Left lobe of liver (tissue), 2 donors: ENCODE data around the gene NUP205. TPM values are rescaled to one million over a fixed set of nuclear protein-coding genes. Genes with fewer than 3 reads are reported as not detected.
"Not testable (repeated sequence)": the region's sequence is repeated elsewhere in the genome, so short reads cannot be mapped to it uniquely, and the experiment has no call there.

Experiments used
- ATAC-seq: fragments of 200-7000 bp; cut with Tn5 transposase; one replicate; pipeline ENCODE4 v1.9.1; 2020; ENCODE audit warnings: mild to moderate bottlenecking, moderate library complexity
- DNase-seq: peaks from one replicate; pipeline ENCODE4 v3.0.0-alpha.2; 2020; ENCODE audit warnings: low spot score
- total RNA-seq: library from RNA; stranded (reverse); gene quantifications from one replicate; pipeline ENCODE4 v1.2.1, GENCODE V29; 2021
- donor health status: DM: no; HTN: no; CAD: no; lungs with moderate emphysema.
- donor health status: DM: no; HTN: yes; CAD: no.

The NUP205 gene
- total RNA-seq, 1 donor from 2014 or later: 12.2 TPM

DNA sequence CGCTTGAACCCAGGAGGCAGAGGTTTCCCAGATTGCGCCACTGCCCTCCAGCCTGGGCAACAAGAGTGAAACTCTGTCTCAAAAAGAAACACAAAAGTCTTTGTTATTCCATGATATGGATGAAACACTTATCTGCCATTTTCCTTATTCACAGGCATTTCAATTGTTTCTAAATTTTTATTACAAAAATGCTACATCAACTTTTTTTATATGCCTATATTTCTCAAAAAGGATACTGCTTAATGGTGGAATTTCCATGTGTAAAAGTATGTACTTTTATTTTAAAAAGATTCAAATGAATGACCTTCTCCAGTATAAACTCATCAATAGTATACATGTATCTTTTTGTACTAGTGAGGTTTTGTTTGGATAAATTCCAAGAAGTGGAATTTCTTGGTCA, 62.7 kb downstream of the NUP205 start:
- no peak for ATAC-seq
- DNase-seq: no peak

DNA sequence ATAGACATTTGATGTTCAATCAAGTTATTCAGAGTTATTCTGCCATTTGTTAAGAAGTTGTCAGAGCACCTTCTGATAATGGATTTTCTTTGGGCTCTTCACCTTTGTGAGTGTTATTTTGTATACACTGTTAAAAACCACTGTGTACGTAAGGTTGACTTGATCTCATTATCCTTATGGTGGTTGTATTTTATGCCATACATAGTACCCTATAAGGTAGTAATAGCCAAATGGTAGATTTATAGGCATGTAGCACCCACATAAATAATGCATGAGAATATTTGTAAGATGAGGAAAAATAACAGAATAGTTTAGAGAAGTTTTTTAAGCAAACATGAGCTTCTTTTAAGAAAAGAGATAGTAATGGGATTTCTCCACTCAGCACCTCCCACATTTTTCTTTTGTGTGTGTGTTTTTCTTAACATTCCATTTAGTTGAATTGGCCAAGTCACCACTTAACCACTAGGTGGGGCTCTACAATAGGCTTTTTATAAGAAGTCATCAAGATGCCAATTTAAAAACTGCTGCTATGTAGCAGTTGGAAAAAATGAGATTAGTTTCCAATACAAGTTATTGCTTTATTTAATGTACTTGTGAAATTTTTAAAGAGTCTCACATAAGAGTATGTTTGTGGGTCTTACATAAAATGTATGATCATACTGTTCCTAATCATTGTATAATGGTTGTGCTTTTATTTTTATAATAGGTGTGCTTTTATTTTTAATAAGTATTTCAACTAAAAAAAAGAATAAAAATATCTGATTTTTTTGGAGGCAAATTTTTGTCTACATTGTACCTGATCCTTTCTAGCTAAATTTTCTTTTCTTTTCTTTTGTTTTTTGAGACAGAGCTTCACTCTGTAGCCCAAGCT, 63.5 kb downstream of the NUP205 start:
- ATAC-seq: peak; percentile 91
- no peak for DNase-seq

DNA sequence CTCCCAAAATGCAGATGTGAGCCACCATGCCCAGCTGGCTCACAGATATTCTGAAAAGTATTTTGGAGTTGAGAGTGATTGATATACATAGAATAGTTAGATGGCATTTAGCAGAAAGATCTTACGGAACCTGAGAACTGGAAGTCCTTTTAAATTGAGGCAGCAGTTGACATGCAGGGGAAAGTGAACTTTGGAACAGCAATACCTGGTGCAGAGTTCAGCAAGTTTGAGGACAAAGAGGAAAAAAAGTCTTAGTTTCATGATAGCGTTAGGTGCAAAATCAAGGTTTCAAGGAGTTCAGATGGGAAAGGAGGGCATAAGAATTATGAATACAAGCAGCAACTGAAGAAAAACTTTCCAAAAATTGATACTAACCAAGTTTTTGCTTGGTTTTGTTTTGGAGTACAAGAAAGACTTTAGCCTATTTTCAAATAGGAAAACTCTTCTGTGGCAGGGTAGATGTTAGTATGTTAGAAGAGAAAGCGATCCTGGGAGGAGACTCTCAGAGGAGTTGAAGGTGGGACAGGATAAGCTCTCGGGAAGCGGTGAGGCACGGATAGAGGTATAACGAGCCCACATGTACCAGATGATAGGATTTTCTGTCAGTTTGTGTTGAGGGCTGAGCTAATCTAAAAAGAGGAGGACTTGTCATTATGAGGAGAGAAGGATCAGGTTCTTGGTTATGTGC, 76.6 kb downstream of the NUP205 start:
- ATAC-seq: peak; percentile 92
- DNase-seq: no peak

DNA sequence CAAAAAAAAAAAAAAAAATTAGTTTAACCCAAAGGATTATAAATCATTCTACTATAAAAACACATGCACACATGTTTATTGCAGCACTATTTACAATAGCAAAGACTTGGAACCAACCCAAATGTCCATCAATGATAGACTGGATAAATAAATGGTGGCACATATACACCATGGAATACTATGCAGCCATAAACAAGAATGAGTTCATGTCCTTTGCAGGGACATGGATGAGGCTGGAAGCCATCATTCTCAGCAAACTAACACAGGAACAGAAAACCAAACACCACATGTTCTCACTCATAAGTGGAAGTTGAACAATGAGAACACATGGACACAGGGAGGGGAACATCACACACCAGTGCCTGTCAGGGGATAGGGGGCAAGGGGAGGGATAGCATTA, 82.0 kb downstream of the NUP205 start:
- ATAC-seq, DNase-seq: not testable (repeated sequence)

DNA sequence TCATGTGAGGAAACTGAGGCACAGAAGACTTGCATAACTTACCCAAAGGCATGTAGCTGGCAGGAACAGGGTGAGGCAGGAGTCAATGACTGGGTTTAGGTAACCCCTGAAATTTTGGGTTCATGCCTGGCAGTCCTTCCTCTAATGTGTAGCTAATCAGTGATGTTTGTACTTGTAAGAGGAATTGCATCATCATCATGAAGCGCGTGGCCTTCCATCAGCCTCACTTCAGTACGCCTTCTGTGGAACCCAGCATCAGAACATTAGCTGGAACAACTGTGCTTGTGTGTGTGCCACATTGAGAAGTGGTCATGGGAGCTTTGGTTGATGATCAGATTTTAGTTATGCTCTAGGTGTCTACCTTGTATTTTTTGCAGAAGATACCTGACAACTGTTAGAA, 86.4 kb downstream of the NUP205 start:
- ATAC-seq (peak; percentile 73), DNase-seq (no peak)

DNA sequence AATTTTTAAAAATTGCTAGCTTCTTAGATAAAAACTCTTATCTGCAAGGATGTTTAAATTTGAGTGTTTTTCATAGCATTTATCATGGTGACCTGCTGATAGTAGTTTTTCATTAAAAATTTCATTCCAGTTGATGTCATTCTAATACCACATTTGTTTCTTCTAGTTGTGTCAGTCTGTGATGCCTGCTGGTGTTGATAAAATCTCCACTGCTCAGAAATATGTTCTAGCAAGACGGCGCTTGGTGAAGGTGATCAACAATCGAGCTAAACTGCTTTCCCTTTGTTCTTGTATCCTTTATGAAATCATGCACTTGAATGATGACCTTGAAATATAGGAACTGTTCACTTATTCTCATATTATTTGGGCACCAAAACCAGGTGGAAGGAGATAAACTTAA, 87.0 kb downstream of the NUP205 start:
- no peak for ATAC-seq

DNA sequence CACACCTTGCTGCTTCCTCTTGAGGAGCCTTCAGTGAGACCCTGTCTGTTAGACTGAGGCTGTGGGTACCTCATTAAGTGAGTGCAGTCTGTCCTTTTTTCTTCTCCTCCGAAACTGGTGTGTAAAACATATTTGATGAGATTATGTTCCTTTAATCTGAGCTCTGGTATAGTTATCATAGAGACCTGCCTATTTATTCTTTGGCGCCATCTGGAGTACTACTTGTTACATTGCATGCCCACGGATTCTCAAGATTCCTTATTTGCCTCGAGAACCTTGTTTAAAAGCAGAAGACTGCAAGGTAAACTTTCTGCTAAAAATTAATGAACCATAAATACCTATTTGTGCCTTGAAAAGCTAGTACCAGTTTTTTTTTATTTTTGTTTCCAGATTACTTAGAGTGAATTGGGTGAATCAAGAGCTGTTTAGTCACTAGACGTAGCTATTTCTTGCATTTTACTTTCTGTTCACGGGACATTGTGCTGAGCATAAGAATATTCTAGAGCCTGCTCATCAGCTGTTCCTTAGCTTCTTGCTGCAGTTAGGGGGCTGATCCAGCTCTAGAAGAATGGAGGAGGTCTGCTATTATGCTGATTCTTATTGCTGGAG, 87.7 kb downstream of the NUP205 start:
- ATAC-seq (peak; percentile 93), DNase-seq (no peak)

More for the DNA sequence above, 87.0 kb downstream of the NUP205 start:
- no peak for DNase-seq

DNA sequence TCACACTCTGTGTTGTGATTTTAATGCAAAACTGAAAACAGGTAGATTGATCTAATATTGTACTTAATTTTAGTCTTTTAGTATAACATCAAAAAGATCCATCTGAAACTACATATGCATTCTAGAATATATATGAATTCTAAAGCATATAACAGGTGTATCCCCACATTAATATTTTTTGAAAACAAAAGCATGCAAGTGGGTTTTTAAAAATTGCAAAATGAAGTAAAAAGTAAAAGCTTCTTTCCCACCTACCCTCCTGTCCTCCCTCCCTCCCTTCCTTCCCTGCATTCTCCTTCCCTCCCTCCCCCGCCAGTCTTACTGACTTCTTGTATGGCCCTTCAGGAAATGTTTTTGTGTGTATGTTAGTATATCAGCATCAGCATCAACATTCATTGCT, 90.0 kb downstream of the NUP205 start:
- ATAC-seq (no peak), DNase-seq (no peak)

DNA sequence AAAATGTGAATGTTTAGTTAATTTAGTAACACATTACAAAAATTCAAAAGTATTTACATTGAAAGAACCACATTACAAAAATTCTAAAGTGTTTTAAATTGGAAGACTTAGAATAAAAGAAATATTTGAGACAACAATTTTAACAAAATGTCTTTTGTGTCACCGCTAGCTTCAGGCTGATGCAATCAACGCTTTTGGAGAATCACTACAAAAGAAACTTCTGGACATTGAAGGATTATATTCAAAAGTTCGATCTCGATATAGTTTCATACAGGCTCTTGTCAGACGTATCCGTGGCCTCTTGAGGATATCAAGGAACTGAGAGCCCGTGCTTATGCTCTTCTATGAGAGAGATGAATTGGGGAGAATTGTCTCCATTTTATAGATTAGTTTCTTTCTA, 90.5 kb downstream of the NUP205 start:
- ATAC-seq (no peak), DNase-seq (no peak)

DNA sequence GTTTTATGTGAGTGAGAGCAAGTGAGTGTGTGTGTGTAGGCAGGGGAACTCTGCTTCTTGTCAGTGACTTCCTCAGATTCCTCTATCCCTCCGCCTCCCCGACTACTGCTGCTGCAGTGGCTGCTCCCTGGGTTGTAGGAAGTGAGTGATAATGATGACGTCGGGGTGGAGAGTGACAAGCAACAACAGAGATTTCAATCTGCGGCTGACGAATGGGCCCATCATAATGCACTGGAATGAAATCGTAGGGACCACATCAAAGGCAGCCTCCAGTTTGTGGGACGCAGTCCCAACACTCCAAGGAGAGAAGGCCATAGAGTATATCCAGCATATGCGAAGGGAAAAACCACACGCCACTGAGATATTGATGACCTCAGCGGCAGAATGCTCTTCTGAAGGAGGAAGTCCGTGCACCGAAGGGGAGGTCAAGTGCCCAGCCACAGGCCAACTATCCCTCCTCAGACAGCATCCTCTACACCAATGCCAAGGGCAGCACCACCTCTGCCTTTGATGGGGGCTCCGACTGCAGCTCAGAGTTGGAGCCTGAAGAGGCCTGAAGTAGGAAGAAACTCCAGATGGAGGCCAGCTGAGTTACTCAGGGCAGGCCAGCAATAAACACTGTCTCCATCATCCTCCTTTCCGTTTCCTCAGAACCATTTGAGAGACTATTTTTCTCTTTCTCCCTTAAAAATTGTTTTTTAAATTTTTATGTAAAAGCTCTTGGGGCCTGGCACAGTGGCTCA, 93.3 kb downstream of the NUP205 start:
- ATAC-seq (peak; percentile 63), DNase-seq (no peak)

DNA sequence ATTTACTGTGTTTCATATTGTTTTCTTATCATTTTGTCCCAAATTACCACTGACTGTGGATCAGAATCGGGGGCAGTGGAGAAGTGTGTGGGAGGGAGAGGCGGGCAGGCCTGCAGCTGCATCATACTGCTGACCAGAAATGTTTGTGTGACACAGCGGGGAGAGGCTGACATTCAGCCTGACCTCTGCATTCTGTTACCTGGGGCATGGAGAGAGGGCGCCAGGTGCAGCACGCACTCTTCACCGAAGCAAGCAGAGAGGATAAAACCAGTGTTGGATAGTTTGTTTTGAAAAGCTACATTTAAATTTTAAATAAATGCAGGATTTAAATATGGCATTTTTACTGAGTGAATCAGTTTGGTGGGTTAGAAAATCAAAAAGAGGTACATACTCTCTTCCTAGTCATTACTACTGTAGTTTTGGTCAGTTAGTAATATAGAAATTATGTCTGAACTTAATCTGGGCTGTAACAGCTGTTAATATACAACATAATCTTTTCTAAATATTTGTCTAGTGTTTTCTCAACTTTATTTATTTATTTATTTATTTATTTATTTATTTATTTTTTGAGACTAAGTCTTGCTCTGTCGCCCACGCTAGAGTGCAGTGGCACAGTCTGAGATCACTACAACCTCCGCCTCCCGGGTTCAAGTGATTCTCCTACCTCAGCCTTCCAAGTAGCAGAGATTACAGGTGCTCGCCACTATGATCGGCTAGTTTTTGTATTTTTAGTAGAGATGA, 95.8 kb downstream of the NUP205 start:
- DNase-seq (no peak), ATAC-seq (no peak)

DNA sequence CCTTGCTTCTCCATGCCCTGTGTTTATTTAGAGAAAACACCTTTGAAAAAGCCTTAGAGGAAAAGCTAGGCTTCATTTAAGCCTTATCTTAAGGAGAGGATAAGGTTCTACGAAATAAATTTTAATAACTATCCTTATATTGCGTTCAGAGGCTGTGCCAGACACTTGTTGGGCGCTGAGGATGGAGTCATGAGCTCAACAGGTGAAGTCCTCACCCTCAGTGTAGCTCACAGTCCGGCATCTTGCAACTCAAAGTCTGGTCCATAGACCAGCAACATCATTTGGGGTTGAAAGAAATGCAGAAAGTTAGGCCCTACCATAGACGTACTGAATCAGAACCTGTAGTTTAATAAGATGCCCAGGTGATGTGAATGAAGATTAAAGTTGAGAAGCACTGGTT, 100.8 kb downstream of the NUP205 start:
- ATAC-seq: no peak

DNA sequence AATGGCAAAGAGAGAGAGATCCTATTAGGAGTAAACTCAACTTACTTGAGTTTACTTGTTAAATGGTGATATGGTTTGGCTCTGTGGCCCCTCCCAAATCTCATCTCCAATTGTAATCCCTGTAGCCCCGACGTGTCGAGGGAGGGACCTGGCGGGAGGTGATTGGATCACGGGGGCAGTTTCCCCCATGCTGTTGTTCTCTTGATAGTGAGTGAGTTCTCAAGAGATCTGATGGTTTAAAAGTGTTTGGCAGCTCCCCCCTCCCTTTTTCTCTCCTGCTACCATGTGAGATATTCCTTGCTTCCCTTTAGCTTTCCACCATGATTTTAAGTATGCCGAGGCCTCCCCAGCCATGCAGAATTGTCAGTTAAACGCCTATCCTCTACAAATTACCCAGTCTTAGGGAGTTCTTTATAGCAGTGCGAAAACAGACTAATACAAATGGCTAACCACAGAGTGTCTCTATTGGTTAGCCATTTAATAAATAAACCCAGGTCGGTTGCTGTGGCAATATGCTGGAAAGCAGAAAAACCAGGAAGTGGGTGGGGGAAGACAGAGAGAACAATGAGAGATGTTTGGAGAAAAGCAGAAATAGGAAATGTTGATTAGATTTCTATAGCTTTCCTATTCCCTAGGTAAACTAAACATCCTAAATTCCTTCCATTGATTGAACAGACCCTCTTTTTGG, 101.6 kb downstream of the NUP205 start:
- ATAC-seq: no peak
- no peak for DNase-seq

More for the DNA sequence above, 100.8 kb downstream of the NUP205 start:
- DNase-seq: no peak

DNA sequence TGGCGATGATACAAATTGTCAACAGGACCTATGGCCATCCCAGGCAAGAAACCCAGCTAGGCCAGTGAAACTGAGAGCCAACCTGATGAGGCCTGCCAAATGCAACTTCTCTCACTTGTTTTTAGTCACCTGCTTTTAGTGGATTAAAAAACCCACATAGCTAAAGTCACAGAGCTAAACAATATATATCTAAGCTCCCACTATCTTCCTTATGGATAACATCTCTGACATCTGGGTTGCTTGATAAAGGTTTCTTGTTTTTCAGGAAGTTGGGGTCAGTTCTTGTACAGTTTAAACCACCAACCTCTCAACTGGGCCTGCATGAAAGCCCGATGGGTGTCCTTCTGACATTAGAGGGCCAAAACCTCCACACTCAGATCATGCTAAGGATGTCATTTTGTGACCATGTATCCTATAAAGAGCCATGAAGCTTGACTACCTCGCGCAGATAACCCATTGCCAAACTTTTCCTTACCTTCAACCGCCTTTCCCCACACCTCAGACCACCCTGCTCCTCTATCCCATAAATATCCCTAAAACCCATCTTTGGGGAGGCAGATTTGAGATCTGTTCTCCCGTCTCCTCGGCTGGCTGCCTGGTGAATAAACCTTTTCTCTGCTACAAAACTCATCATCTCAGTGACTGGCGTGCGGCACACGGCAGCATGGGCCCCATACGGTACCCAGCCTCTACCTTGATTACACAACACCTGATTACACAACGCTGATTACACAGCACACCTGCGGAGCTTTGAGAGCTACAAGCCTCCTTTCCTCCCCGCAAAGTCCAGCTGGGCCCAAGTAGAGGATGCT, 103.8 kb downstream of the NUP205 start:
- ATAC-seq (peak; percentile 75), DNase-seq (no peak)

DNA sequence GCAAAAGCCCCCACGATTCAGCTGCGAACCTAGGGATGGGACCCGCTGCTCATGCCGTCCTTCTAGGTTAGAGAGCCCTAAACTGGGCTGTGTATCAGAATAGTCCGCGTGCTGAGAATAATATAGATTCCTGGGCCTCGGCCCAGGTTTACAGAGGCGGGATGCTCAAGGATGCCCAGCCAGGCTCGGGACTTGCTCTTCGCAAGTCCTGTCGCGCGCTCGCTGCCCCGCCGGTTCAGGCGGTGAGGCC, 104.3 kb downstream of the NUP205 start:
- ATAC-seq (no peak), DNase-seq (no peak)

DNA sequence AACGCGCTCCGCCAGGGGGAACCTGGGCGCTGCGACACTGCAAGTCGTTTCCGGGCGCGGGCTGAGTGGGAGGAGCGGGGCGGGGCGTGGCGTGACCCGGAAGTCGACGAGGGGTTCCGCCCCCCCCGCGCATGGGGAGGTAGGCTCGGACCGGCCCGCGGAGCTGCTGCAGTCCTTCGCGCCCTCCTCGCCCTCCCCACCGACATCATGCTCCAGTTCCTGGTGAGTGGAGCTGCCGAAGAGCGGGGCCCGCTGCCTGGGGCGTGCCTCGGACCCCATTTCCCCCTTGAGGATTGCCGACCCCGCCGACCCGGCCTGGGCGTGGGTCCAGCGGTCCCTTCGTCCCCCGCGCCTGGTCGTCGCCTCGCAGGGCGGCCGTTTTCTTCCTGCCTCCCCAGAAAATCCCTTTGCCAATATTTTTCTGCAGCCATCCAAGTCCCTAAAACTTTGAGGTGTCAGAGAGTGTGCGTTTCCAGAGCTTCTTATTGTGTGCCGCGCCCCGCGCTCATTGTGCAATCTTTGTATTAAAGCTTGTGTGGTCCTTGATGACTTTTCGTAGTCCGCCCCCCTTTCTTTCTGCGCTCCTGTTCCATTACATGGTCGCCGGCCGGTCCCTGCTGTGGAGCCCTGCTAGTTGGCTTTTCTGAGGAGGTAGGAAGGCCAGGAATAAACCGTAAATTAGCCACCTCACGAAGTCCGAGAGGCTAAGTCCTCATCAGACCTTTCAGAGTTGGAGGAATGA, 104.8 kb downstream of the NUP205 start, which contains the start of gene STMP1:
Gene STMP1, plus strand, starts transcription at position 142 of the 742 bp plus-strand sequence.
- ATAC-seq (peak; percentile 99), DNase-seq (peak; percentile 96)

DNA sequence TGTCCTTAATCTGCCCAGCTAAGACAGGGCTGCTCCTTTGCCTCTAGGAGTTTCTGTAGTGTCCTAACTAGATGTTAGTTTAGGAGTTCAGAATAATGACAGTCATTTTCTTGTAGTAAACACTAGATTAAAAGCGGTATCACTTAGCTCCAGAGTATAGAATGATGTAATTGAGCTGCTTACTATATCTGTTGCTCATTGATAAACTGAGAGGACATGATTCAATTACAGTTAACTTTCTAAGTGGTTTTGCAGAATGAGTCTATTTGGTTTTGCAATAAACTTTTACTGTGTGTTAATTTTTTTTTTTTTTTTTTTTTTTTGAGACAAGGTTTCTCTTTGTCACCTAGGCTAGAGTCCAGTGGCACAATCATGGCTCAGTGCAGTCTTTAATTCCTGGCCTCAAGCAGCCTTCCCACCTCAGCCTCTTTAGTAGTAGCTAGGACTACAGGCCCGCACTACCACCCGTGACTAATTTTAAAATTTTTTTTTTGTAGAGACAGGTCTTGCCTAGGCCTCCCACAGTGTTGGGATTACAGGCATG, 106.4 kb downstream of the NUP205 start:
- DNase-seq: no peak
- no peak for ATAC-seq

DNA sequence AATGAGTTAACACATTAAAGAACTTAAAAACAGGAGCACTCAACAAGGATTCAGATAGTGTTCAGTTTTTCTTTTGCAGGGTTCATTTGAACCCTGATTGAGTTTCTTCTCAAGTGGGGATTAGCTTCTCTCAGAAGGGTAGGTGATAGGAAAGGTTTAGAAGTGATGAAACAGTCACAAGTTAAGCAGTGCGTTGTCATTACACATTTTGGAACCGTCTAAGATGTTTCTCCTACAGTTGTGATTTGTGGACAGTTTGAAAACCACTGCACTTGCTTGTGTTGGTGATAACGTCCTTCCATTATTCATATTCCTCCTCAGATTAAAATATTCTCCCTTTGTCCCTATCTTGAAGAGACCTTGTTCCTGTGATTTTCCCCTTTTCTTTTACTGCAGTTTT, 107.3 kb downstream of the NUP205 start:
- DNase-seq (no peak), ATAC-seq (no peak)
